ENCODE data around the gene GRN.
A peak's percentile ranks its signal among the peaks of the same experiment; 100 is the strongest.
"Not testable (repeated sequence)": the region's sequence is repeated elsewhere in the genome, so short reads cannot be mapped to it uniquely, and the experiment has no call there.

Gene GRN

DNA sequence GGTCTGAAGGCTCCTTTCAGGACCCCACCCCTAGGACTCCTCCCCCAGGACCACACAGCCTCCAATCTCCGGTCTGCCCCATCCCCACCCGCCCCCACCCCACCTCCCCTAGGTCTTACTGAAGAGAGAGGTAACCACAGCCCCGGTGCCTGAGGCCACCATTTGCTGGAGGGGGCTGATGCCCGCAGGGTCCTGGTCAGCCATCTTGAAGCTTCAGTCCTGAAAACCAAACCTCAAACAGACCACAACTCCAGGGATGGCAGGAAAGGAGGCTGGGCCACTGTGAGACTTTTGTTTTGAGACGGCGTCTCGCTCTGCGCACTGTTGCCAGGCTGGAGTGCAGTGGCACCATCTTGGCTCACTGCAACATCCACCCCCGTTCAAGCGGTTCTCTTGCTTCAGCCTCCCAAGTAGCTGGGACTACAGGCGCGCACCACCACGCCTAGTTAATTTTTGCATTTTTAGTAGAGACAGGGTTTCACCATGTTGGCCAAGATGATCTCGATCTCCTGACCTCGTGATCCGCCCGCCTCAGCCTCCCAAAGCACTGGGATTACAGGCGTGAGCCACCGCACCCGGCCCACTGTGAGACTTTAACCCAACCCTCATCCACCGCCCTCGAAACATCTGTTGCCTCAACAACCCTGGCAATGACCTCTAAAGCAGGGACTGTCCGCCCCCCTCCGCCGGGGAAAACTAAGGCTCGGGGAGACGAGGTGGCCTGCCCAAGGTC lies 21.6 kb upstream of the GRN start:
- in situ Hi-C loops (cut with HindIII; ENCODE audit: low pct_ligation_motif_present, low sequenced_read_pairs): loop anchor here (10.0 kb wide), 1 partner anchor 119 kb away; no protein-coding TSS in a partner anchor
- no peak for DNase-seq
- Histone ChIP-seq H3K4me3 (ENCODE audit: low read depth, low read length) (peak overlapping the region; percentile 76), H3K27me3 (replicated peaks) (no peaks in the 10 kb centered on the region), H3K27ac (no peak overlapping the region), H3K36me3 (replicated peaks) (peaks cover 20% of the 10 kb centered on the region)
- TF ChIP-seq, protein P1, sequence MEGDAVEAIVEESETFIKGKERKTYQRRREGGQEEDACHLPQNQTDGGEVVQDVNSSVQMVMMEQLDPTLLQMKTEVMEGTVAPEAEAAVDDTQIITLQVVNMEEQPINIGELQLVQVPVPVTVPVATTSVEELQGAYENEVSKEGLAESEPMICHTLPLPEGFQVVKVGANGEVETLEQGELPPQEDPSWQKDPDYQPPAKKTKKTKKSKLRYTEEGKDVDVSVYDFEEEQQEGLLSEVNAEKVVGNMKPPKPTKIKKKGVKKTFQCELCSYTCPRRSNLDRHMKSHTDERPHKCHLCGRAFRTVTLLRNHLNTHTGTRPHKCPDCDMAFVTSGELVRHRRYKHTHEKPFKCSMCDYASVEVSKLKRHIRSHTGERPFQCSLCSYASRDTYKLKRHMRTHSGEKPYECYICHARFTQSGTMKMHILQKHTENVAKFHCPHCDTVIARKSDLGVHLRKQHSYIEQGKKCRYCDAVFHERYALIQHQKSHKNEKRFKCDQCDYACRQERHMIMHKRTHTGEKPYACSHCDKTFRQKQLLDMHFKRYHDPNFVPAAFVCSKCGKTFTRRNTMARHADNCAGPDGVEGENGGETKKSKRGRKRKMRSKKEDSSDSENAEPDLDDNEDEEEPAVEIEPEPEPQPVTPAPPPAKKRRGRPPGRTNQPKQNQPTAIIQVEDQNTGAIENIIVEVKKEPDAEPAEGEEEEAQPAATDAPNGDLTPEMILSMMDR (IDR thresholded peaks at IDR 0.05; ENCODE audit: low read depth, low read length, missing control alignments): no peak

DNA sequence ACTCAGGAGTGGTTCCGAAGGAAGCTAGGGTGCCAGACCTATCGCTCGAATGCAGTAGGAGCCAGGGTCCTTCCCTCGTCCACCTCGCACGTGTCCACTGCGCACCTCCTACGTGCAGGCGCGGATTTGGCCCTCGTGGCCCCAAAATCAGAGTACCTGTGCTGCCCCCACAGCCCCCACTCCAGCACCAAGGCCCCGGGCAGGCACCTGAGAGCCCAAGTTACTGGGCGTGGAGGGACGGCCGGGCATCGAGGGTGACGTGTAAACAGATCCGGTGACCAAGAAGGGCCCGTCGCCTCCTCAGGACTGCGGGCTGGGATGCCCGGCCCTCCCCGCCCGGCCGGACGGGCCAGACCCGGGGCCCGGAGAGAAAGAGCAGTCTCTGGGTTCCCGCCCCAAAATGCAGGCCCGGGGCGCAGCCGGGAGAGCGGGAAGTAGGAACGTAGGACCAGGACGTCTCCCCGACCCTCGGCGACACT lies 21.0 kb upstream of the GRN start:
- TF ChIP-seq, protein P1 (IDR thresholded peaks at IDR 0.05; ENCODE audit: low read depth, low read length, missing control alignments): no peak
- in situ Hi-C loops (cut with HindIII; ENCODE audit: low pct_ligation_motif_present, low sequenced_read_pairs): loop anchor here (10.0 kb wide), 1 partner anchor 119 kb away; no protein-coding TSS in a partner anchor
- no peak for DNase-seq
- Histone ChIP-seq H3K36me3 (replicated peaks) (peaks cover 20% of the 10 kb centered on the region), H3K4me3 (ENCODE audit: low read depth, low read length) (peak overlapping the region; percentile 76), H3K27ac (peak overlapping the region; percentile 26), H3K27me3 (replicated peaks) (no peaks in the 10 kb centered on the region)

DNA sequence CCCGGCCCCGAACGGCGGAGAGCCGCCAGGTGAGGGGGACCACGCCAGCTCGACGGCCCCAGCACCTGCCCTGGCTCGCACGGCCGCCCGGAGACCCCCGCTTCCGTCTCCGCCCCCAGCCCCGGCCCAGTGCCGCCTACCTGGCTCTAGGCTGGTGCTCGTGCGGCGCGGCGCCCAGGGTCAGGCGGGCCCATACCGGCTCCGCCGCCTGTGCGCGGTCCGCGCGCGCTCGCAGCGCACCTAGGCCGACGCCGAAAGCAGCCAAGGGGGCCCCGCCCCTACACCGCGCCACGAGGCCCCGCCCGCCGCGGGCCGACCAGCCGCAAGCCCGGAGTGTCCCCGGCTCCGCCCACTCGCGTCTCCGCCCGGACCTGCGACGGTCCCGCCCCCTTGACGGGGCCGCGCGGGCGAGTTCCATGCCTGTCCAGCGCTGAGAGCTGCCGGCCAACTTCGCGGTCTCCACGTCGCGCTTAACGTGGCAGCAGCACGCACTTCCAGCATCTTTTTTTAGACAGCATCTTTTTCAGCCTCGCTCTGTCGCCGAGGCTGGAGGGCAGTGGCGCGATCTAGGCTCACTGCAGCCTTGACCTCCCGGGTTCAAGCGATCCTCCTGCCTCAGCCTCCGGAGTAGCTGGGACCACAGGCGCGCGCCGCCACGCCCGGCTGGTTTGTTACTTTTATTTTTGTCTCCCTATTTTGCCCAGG lies 20.4 kb upstream of the GRN start, which contains the start of gene SLC25A39:
SLC25A39 (minus strand) TSS at position 253 of the 705 bp plus-strand sequence. CDS start 1,261 bp downstream, outside the sequence.
- in situ Hi-C loops (cut with HindIII; ENCODE audit: low pct_ligation_motif_present, low sequenced_read_pairs): loop anchor here (10.0 kb wide), 1 partner anchor 120 kb away; no protein-coding TSS in a partner anchor
- TF ChIP-seq, protein P1 (IDR thresholded peaks at IDR 0.05; ENCODE audit: low read depth, low read length, missing control alignments): no peak
- DNase-seq: peak; percentile 82
- peak within 1 kb of the TSS; percentile 76 for H3K4me3 ChIP-seq (ENCODE audit: low read depth, low read length)
- H3K36me3 ChIP-seq (replicated peaks): peaks cover 17% of the 10 kb centered on the region
- peak within 1 kb of the TSS; percentile 36 for H3K27ac ChIP-seq
- H3K27me3 ChIP-seq (replicated peaks): no peaks in the 10 kb centered on the region

DNA sequence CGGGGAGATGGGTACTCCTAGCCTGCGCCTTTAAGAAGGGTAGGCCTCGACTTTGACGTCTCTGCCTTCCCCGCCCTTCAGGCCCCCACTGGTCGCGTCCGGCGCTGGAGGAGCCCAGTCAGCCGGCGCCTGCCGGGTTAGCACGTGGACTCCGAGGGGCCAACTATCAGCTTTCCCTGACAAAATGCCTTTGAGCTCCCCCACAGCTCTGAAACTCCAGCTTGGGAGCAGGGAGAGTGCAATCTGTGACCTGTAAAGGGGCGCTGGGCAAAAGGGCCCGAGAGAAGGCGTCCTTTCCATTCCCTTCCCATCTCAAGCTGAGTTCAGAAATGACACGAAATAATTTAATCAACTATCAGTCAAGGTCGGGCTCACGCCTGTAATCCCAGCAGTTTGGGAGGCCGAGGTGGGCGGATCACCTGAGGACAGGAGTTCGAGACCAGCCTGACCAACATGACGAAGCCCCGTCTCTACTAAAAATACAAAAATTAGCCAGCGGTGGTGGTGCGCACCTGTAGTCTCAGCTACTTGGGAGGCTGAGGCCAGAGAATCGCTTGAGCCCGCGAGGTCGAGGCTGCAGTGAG lies 18.1 kb upstream of the GRN start:
- Histone ChIP-seq H3K36me3 (replicated peaks) (peaks cover 4% of the 10 kb centered on the region), H3K27ac (no peak overlapping the region), H3K27me3 (replicated peaks) (no peaks in the 10 kb centered on the region), H3K4me3 (ENCODE audit: low read depth, low read length) (no peak overlapping the region)
- in situ Hi-C loops (cut with HindIII; ENCODE audit: low pct_ligation_motif_present, low sequenced_read_pairs): loop anchor here (10.0 kb wide), 1 partner anchor 122 kb away; no protein-coding TSS in a partner anchor
- peak; percentile 96 for DNase-seq
- TF ChIP-seq, protein P1 (IDR thresholded peaks at IDR 0.05; ENCODE audit: low read depth, low read length, missing control alignments): no peak

DNA sequence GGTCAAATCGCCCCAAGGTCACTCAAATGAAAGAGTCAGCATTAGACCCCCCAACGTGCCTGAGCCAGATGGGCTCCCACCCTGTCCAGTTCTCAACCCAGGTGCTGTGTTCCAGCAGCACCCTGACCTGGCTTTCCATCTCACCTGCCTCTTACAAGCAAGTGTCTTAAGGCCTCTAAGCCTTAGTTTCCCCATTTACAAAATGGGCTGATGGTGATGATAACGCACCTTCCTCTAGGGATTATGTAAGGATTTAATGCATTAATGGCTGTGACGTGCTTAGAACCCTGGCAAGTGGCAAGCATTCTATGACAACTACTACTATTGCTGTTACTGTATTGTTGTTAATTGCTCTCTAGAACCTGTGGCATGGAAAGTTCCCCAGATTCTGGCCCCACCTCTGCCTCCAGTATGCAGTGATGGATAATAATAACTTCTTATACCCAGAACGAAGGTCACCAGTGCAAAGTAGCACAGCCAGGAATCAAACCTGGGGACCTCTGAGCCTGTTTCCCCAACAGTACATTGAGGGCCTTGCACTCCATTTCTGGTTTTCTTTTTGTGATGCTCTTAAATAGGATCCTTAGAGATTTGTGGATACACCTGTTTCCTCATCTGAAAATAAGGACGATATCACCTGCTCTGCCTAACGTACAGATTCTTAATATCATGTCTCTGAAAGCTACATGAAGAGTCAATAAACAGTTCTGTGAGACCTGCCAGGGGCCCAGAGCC lies 17.2 kb upstream of the GRN start:
- no peak for DNase-seq
- no peak overlapping the region for H3K4me3 ChIP-seq (ENCODE audit: low read depth, low read length)
- in situ Hi-C loops (cut with HindIII; ENCODE audit: low pct_ligation_motif_present, low sequenced_read_pairs): loop anchor here (10.0 kb wide), 1 partner anchor 123 kb away; no protein-coding TSS in a partner anchor
- H3K36me3 ChIP-seq (replicated peaks): no peaks in the 10 kb centered on the region
- H3K27me3 ChIP-seq (replicated peaks): no peaks in the 10 kb centered on the region
- no peak overlapping the region for H3K27ac ChIP-seq
- TF ChIP-seq, protein P1 (IDR thresholded peaks at IDR 0.05; ENCODE audit: low read depth, low read length, missing control alignments): no peak

DNA sequence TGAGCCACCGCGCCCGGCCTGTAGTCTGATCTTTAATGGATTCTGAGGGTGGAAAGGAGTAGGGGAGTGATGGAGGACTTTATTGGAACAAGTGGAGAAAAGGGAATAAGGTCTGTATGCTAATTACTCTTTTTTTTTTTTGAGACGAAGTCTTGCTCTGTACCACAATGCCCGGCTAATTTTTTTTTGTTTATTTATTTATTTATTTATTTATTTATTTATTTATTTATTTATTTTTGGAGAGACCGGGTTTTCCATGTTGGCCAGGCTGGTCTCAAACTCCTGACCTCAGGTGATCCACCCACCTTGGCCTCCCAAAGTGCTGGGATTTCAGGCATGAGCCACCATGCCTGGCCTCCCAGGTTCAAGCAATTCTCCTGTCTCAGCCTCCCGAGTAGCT lies 15.6 kb upstream of the GRN start:
- not testable (repeated sequence) for H3K27me3 ChIP-seq (replicated peaks); DNase-seq; H3K4me3 ChIP-seq (ENCODE audit: low read depth, low read length); H3K27ac ChIP-seq; H3K36me3 ChIP-seq (replicated peaks)
- in situ Hi-C loops (cut with HindIII; ENCODE audit: low pct_ligation_motif_present, low sequenced_read_pairs): loop anchor here (10.0 kb wide), 1 partner anchor 125 kb away; no protein-coding TSS in a partner anchor

DNA sequence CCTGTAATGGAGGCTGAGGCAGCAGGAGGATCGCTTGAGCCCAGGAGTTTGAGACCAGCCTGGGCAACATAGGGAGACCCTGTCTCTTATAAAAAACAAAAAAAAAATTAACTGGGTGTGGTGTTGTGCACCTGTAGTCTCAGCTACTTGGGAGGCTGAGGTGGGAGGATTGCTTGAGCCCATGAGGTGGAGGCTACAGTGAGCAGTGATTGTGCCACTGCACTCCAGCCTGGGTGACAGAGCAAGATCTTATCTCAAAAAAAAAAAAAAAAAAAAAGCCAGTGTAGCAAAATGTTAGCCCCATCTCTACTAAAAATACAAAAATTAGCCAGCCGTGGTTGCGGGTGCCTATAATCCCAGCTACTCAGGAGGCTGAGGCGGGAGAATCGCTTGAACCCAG lies 14.8 kb upstream of the GRN start:
- H3K27me3 ChIP-seq (replicated peaks); H3K27ac ChIP-seq; DNase-seq; H3K36me3 ChIP-seq (replicated peaks); H3K4me3 ChIP-seq (ENCODE audit: low read depth, low read length); in situ Hi-C loops (cut with HindIII; ENCODE audit: low pct_ligation_motif_present, low sequenced_read_pairs): not testable (repeated sequence)
